Dedifferentiated amniotic fluid mesenchymal stem cell (primary cell): ENCODE data around the gene STXBP1.
"Not testable (repeated sequence)": the region's sequence is repeated elsewhere in the genome, so short reads cannot be mapped to it uniquely, and the experiment has no call there.

Experiments used
- DNase-seq: peaks from one replicate; pipeline ENCODE4 v3.0.0-alpha.2; 2016; ENCODE audit errors: extremely low spot score

Gene STXBP1

GRCh38 chr9:127578627-127578951 lies 33.5 kb upstream of the STXBP1 start:
- no peak for DNase-seq

DNA sequence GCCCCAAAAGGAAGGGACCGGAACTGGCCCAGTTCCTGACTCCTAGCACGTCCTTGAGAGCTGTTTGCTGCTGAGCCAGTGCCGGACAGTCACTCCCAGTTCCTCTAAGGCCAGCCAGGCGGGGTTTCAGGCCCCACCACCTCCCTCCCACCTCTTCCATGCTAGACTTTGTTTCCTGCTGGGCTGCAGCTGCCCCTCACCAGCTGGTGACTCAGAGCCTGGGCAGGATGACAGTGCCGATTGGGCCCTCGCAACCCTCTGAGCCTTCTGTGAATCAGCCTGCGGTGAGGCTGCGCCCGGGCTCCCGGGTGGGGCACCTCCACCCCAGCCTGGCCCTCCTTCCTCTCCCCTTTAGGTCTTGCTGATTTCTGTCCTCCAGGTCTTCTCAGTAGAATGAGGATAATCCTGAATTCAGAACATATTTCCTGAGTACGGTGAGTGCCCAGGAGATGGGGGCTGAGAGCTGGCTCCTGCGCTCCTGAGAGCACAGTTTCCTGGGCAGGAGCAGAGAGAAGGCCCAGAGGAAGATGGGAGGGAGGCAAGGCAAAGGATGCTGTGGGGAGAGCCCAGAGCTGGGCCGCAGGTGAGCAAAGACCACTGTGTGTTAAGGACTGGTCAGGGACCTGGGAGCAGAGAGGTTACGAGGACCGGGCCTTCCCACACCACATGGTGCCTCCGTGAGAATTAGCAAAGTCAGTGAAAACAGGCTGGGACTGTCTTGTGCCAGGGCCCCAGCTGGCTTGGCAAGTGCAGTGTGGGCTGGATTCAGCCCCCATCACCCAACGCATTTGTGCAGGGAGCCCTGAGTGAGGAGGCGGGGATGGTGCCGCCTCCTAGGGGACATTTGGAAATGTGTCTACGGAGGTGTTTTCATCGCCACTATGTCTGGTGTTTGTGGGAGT lies 32.9 kb upstream of the STXBP1 start:
- peak; percentile 96 for DNase-seq

- DNase-seq: no peak
Observed at GRCh38 chr9:127580366-127580765, 31.7 kb upstream of the STXBP1 start.

- no peak for DNase-seq
Observed at GRCh38 chr9:127580879-127581475, 31.1 kb upstream of the STXBP1 start.

DNA sequence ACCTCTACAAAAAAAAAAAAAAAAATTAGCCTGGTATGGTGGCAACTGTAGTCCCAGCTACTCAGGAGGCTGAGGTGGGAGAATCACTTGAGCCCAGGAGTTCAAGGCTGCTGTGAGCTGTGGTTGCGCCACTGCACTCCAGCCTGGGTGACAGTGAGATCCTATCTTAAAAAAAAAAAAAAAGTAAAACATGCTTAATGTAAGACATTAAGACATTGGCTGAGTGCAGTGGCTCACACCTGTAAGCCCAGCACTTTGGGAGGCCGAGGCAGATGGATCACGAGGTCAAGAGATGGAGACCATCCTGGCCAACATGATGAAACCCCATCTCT lies 27.6 kb upstream of the STXBP1 start:
- not testable (repeated sequence) for DNase-seq

DNA sequence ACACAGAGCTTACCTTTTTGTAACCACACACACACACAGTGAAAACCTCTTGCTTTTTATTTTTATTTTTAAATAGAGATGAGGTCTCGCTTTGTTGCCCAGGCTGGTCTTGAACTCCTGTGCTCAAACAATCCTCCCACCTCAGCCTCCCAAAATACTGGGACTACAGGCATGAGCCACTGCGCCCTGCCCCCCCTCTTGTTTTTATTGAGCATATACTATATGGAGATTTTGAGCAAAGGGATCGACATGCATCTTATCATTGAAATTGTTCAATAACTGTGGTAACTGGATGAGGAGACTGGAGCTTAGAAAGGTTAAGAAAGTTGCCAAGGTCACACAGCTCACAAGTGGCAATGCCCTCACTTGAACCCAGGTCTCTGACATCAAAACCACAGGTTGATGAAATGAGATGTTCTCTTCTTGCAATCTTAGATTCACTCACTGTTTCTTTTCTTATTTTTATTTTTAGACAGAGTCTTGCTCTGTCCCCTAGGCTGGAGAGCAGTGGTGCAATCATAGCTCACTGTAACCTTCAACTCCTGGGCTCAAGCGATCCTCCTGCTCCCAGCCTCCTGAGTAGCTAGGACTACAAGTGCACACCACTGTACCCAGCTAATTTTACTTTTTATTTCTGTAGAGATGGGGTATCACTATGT lies 26.8 kb upstream of the STXBP1 start:
- no peak for DNase-seq

- DNase-seq: no peak
Observed at GRCh38 chr9:127586096-127586495, 26.0 kb upstream of the STXBP1 start.

- peak; percentile 90 for DNase-seq
Observed at GRCh38 chr9:127586537-127586936, 25.5 kb upstream of the STXBP1 start.

DNA sequence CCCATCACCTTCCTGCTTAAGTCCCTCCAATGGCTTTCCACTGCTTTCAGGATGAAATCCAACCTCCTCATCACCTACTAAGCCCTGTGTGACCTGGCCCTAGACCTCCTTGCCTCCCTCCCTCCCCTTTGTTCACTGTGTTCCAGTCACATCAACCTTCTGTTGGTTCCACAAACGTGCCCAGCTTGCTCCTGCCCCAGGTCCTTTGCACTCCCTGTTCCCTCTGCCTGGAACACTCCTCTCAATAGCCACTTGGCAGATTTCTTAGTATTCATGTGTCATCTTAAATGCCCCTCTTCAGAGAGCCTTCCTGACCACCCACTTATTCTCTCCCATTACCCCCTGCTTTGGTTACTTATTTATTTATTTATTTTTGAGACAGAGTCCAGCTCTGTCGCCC lies 24.1 kb upstream of the STXBP1 start:
- DNase-seq: no peak

DNA sequence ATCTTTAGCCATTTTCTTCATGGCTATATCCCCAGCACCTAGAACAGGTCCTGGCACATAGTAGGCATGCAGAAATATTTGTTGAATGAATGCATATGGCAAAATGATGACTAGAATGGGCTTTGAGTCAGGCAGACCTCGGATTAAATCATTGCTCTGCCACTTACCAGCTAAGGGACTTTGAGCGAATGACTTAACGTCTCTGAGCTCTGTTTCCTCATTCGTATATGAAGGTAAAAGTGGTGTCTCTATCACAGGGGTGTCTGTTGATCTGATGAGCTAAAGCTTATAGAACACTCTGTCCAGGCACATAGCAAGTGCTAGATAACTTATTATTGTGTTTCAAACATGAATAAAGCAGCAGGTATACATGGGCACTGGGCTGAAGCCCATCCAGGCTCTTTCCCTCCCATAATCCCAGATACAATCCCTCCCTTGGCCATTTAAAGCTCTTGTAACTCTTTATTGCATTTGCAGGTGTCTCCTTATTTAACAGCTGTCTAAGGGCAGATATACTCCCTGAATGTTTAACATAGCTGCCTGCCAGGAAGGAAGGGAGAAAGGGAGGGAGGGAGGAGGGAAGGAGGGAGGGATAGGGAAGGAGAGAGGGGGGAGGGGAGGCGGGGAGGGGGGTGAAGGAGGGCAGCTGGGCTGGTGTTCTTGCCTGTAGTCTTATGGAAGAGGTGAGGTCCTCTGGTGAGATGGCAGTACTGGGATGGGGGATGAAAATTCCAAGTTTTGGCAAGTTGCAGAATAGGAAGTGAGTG lies 23.2 kb upstream of the STXBP1 start:
- no peak for DNase-seq

- DNase-seq: peak; percentile 85
Observed at GRCh38 chr9:127589955-127590370, 22.1 kb upstream of the STXBP1 start.

DNA sequence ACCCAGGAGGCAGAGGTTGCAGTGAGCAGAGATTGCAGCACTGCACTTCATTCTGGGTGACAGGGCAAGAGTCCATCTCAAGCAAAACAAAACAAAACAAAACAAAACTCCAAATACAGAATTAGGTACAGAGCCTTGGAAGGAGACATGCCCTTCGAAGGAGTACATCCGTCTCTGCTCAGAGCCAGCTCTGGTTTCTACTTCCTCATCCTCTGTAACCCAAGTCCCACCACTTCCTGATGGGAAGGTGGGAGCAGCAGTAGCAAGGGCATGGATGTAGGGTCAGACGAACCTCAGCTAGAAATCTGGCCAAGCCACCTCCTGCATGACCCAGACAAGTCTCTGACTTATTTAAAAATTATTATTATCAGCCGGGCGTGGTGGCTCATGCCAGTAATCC lies 16.5 kb upstream of the STXBP1 start:
- no peak for DNase-seq

GRCh38 chr9:127598839-127599549 lies 13.1 kb upstream of the STXBP1 start:
- no peak for DNase-seq

DNA sequence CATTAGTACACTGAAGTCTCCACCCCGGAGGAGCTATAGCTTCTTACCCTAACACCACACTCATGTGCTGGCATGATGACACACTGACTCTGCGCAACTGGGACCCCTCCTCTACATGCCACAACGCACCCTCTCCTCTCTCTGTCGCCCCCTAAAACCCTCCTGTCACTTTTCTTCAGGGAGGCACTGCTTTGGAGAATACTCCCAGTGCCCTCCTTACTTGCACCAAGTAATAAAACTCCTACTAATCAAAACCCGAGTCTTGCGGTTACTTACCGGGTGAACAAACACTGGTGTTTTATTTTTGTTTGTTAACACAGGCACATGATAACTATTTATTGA lies 12.6 kb upstream of the STXBP1 start:
- DNase-seq: no peak

- DNase-seq: no peak
Observed at GRCh38 chr9:127603226-127603625, 8.9 kb upstream of the STXBP1 start.

GRCh38 chr9:127606043-127606442 lies 6.0 kb upstream of the STXBP1 start:
- no peak for DNase-seq

DNA sequence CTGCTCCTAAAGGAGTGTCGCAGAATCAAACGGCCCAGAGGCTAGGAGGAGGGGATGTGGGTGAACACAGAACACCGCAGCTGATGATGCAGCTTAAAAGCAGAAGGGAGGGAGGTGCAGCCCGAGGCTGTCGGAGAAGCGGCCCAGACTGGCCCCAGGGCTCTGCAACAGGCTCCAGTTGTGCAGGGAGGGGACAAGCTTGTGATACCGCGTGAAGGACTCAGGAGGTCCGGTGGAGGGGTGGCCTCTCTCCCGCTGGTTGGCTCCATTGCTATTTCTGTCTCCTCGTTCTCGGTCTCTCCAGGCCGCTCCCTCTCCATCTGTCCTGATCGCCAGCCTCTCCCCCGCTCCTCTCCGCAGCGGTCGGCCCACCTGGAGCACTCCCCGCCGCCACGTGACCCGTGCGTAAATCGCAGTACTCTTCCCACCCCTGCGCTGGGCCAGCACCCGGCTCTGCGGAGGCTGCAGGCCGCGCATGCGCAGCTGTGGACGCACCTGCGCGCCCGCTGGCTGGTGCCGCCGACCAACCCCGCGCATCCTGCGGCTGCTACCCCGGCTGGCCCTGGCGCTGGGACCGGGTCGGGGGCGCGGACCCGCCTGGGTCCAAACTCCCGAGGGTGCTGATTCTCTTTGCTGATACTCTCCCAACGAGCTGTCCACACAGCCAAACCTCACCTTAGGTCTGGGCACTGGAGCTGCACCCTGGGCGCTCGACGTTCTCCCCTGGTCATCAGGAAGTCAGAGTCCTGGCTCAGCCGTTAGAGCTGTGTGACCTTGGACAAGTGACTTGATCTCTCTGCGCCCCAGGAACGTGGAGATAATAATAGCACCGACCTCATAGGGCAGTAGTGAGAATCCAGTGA lies 3.7 kb upstream of the STXBP1 start:
- no peak for DNase-seq

GRCh38 chr9:127611603-127611898 lies 526 bp upstream of the STXBP1 start:
- DNase-seq: no peak

GRCh38 chr9:127612939-127613582 lies 984 bp downstream of the STXBP1 start:
- DNase-seq: peak; percentile 16

GRCh38 chr9:127613583-127613954 lies 1.5 kb downstream of the STXBP1 start:
- DNase-seq: no peak

DNA sequence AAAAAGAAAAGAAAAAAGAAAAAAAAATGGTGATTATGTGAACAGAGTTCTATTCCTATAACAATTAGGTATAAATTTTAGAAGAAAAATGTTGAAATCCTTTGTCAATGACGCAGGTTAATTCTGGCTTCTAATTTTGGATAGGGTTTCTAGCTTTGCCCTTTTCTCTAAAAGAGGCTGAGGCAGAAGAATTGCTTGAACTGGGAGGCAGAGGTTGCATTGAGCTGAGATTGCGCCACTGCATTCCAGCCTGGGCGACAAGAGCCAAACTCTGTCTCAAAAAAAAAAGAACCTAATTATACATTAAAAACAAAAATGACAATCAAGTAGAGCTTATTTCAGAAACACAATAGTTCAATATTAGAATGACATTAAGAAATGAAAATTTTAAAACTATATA lies 2.9 kb downstream of the STXBP1 start:
- DNase-seq: no peak
